GM18498 (cell line): ENCODE results near the gene EML3.
"Not testable (repeated sequence)": the region's sequence is repeated elsewhere in the genome, so short reads cannot be mapped to it uniquely, and the experiment has no call there.

ENCODE experiments used
- ATAC-seq: cut with Tn5 transposase; IDR thresholded peaks from one replicate; pipeline ENCODE4 v1.9.1; 2021; ENCODE audit warnings: mild to moderate bottlenecking, moderate library complexity; ENCODE audit not compliant: unreplicated experiment

Gene EML3

DNA sequence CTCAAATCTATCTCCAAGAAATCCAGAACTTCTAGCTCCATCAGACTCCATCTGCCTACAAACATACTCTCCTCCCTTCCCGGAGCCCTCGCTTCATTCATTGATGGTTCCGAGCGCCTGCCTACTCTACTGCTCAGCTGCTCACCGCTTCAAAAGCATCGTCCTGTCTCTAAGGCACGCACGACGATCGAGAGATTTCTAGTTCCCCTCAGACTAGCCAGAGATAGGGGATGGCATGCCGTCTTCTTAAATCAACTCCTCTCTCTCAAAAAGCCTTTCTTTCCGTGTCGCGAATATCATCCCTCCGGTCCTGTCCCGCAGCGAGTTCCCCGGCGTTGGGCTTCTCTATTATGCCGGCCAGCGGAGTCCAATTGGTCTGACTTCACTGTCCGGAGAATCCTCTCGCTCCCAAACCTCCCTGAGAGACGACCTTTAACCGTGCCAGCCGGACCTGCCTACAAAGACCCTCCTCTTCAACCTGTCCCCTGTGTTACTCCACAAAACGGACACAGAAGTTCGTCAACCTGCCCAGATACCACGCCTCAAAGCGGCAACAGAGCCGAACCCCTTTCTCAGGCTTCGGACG lies 39.5 kb downstream of the EML3 start:
- ATAC-seq = no peak

DNA sequence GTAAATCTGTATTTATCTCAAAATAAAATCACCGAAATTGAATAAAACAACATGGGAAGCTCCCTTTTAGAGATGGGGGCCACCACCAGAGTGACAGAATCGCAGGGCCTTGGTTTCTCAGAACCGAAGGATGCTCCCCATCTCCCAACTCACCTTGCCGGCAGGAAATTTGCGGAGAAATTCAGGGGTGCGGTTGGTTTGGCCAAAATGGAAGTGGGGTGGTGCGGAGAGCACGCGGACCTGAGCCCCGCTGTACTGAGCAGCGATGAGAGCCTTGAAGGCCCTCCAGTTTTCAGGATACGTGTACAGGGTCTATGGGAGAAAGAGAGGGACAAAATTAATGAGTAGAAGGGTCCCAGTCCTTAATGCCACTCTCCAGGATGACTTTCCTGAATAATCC lies 40.1 kb downstream of the EML3 start:
- ATAC-seq = no peak

DNA sequence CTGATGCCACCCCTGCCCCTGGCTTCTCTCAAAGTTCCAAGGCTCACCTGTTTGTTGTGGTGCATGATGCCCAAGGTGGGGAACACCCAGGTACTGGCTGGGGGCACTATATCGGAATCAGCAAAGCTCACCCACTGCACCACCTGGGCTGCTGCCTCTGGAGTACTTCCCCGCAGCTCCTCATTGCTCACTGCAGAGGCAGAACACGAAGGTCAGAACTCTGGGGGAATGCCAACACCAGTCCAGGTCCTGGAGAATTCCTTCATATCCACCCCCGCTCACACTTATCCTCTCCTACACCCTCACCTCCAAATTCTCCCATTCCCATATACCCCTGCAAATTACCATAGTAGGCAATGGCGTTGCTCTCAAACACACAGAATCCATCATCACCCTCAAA lies 41.1 kb downstream of the EML3 start:
- ATAC-seq = not testable (repeated sequence)

DNA sequence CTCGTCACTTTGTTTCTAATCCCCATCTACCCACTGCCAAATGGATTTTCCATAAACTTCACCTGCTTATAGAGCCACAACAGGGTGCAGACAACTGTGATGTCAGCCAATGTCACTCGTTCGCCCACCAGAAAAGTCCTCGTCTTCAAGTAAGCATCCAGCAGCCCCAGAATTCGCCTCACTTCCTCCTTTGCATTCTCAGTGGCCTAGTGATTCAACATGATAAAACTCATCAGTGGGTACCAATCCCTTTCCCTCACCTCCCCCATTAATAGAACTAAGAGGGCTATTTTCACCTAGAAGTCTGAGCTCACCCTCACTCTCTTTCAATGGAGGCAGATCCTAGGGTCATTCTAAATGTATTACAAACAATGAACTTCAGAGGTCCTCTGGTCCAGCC lies 41.7 kb downstream of the EML3 start:
- not testable (repeated sequence) for ATAC-seq

DNA sequence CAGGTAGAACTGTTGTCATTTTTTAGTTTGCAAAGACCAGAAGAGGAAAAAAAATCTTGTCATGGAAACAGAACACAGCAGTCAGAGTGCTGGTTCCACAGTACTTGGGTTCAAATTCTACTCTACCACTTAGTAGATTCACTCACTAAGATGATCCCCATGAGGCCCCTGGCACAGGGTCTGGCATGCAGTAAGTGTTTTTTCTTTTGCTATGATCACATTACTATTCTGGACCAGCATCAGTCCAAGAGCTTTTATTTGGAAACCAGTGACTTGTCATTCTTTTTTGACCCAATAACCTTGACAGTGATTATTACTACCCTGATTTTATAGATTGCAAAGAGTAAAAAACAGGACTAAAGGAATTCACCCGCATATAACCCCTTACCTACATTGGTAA lies 43.0 kb downstream of the EML3 start:
- ATAC-seq = no peak

DNA sequence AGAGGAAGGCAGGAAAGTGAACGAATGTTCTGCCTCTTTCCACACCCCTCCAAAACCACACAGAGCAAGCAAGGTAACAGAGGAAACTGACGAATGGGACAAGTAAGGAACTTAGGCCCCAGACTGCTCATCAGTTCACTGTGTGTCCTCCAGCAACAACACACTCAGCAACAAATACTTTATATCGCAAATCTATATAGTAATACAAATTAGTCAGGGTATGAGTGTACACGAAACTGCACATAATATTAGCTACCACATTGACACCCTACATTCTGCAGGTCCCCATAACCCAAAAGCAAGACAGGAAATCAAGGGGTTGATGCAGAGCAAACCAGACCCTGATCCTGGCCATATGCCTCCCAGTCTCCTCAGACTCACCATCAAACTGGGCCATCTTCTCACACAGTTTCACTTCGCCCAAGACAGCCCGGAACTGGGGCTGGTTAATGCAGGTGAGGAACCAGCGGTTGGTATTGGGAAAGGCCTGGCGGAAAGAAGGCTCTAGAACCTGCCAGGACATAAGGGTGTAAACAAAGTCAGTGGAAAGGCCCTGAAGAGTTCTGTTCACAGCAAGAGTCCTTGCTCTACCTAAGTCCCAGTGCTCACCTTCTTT lies 45.4 kb downstream of the EML3 start:
- no peak for ATAC-seq

DNA sequence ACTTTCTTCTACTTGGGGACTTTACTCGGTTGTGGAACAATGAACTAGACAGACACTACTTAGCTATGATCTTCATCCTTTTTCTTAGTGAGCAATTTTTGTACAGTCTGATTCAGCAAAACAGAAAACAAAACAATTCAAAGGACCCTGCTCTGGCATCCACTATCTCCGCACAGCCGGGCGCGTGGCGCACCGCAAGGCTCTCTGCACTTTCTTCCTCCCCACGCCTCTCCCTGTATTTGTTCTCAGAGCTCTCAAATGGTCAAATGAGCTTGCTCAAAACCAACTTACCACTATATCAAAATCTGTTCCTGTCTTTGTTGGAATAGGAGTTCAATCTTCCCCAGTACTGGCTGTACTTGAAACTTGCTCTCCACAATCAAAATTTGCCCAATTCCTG lies 46.3 kb downstream of the EML3 start:
- no peak for ATAC-seq

DNA sequence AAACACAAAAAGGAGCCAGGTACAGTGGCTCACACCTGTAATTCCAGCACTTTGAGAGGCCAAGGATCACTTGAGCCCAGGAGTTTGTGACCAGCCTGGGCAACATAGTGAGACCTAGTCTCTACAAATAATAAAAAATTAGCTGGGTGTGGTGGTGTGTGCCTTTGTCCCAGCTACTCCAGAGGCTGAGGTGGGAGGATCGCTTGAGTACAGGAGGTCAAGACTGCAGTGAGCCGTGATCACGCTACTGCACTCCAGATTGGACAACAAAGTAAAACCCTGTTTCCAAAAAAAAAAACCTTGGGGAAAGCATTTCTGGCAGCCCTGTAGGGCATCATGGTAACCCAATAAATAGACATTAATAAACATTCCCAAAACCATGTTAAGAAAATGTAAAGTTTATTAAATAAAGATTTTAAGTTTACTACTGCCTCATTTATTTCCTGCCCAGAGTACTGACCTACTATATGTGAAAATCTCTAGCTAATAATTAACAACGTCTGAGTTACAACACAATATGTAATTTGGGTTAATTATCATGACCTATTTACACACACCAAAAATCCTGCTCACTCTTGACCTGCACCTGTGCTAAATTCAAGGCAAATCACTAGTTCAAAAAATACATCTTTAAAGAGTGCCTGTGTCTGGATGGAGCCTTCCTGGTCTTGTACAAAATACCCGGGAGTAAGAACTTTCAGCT lies 47.3 kb downstream of the EML3 start:
- no peak for ATAC-seq

DNA sequence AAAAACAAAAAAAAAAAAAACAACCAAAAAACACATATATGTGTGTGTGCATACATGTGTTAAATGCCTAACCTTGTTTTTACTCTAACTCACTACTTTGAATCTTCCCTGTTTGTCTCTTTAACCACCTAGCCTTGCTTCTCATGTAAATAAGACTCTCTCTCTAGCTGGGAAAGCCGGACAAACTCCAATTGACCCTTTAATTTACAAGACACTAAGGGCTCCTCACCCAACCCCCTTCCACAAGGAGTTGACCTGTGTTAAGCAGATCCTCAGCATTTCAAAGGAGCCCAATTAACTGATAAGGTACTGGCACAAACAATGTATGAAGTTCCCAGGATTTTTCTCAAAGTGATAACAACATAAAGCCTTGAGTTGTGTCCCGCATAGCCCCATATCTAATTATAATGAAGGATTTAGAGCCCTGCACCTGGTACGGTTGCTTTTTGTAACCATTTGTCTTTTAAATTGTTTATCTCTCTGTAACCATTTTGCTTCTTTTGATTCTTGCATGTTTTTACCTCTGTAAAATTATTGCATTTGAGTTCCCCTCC lies 50.8 kb downstream of the EML3 start:
- ATAC-seq = not testable (repeated sequence)

DNA sequence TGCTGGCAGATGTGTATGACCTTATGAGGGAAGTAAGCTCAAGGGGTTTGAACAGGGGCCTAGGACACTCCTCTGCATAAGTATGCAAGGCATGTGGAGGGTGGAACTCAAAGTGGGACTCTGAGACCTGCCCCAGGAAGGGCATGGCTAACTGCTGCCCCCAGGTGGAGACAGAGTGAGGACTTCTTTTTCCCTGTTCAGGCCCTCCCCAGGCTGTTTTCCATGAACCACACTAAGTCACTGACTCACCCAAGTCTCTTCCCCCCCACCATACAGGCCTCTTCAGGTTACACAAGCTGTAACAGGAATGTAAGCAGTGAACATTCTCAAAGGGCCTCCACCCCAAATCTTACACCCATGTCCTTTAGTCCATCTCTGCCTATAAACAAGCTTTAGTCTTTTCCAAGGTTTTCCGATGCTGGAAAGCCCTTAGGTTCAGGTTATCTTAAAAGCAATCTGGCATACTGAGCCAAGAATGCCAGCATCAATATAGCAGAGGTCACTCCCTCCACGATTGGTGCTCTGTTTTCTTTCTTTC lies 51.9 kb downstream of the EML3 start:
- no peak for ATAC-seq

DNA sequence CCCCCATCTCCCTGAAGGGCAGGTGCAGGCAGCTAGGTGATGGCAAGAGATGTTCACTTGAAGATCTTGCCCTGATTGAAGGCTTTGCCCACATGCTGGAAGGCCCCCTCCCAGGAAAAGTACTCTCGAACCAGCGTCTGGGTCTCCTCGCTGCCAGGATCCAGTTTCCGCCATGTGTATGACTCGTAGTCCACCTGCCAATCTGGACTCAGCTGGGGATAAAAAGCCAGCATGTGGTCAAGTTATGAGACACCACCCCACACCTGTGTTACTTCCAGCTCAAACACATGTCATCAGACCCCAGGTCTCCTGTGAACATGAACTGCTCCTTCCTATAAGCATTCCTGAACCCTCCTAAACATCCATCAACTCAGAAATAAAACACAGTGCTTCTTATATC lies 52.9 kb downstream of the EML3 start:
- not testable (repeated sequence) for ATAC-seq

DNA sequence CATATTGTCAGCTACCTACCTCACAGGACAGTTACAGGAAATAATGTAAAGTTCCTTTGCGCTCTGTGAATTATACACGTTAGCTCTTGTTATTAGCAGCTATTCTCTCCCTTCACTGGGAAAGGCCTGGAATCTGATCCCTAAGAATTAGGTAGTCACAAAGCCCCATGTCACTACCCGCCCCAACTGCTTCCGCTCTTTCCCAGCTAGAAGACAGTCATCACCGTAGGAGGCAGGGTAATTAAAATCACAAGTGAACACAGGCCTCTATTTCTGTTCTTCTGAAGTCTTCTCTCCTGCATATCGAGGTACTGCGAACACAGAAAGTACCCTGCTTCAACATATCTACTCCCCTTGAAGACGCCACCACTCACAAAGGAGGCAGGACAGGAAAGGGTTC lies 53.4 kb downstream of the EML3 start:
- no peak for ATAC-seq

DNA sequence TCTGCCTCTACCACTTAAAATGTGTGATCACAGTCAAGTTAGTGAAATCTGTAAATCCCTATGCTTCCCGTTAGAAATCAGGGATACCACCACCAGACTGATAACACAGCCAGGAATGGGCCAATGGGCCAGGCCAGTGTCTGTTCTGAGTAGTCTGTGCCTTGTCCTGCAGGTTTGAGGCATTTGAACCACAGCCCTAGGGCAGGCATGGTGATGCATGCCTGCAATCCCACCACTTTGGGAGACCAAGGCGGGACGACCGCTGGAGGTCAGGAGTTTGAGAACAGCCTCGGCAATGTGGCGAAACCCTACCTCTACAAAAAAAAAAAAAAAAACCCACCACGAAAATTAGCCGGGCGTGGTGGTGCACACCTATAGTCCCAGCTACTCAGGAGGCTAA lies 53.9 kb downstream of the EML3 start:
- ATAC-seq = no peak

DNA sequence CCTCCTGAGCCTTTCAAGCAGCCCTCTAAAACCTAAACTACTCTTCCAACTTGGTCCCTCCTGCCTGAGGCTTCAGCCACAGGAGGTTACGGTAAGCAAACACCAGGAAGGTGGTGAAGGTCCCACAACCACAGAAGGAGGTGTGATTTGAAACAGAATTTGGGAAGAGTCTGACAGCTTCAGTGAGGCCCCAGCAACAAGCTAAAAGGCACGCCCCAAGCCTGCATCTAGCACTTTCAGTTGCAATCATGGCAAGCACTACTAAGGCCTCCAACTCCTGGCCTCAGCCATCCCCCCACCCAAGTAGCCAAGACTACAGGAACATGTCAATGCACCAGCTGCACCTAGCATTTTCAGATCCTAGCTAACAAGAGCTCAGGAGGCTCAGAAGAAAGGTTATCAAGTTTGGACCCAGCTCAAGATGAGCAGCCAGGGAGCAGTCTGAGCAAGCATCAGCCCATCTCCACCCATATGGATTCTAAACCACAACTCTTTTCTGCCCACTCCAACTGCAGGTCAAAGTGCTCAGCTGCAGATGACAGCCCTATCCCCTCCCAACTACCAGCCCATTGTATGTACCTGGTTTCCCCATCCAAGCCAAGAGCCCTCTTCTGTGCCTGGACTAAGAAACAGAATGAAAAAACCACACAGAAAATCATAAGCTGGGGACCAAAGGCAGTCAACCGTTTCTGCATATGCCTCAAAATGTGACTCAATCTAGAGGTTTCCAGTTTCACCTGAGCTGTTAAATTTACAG lies 55.5 kb downstream of the EML3 start:
- ATAC-seq = peak; percentile 28

DNA sequence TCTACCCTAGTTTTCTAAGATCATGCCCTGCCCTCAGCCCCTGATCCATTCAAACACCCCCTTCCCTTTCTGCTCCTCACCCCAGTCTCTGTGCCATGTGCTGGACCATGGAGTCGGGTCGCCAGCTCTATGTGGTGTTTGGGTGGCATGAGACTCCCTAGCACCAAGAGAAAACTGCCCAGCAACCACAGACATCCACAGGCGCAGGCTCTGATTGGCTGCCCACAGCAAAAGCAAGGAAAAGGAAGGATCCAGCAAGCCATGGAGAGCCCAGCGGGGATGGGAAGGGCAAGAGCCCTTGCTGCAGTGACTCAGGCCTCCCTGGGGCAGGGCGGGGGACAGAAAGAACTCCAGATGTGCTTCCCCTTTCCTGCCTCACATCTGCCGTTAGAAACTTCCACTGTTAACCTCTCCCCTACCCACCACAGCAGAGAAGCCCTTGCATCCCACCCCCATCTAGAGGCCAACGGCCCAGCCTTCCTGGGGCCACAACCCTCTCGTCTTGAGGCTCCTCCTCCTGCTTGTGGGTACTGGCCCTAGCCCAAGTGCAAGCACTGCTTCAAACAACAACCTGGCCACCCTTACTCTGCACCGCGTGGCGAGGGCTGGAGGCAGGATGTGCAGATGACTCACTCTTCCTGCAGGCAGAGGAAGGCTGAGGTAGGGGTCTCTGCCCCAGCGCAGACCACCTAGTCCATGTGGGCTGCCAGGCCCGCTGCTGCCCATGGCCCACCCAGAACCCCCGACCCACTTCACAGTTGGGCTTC lies 56.3 kb downstream of the EML3 start:
- peak; percentile 45 for ATAC-seq

DNA sequence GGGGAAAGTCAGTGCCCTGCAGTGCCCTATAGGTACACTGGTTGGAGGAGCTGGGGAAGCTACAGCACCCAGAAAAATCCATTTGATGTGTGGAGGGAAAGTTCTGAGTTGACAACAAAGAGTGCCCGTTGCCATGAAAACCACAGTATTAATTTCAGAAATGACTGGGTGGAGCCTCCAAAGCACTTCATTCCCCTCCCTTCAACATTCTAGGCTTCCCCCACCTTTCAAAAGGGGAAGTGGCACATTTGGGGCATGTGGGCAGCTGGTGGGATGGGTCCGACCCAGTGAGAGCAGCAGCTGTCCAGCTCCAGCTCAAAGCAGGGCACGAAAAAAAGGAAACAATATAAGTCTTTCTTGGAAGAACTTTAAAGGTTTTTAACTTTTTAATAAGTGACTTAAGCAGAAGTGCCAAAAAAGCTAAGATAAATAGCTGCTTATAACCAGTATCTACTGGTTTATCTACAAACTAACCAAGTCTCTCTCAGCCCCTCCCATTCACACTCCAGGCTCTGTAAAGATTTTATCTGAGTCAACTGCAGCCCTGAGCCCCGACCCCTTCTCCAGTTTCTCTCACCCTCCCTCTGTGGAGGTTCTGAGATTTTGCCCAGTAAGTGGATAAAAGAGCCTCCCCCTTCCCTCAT lies 57.0 kb downstream of the EML3 start:
- peak; percentile 35 for ATAC-seq

DNA sequence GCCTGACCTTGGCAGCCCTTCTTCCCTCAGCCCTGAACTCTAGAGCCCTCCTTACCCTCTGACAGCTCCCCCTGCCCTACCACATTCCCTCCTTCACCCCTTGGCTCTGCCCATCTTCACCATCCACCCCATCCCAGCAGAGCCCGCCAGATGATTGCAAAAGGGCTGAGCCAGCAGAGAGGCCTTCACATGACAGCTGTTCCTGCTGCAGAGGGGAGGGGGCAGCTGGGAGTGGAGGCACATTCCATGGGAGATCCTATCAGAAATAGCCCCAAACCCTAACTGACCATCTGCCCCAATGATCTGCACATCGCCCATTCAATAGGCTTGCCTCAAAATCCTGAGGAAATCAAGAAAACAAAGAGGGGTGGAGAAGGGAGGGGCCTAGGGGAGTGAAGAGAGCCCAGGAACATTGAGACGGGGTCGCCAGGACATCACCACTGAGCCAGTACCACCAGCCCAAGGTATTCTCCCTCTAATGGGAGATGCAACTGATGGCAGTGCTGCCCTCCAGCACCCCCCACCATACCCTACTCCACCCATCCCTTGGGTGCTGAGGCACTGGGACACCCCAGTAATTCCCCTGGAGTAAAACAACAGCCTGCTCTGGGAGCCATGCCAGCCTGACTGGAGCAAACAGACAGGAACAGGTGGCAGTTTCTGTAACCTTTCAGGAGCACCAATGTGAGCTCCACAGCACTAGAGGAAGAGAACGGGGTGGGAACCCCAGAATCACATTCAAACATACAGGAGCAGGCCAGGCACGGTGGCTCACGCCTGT lies 58.0 kb downstream of the EML3 start:
- ATAC-seq = no peak

DNA sequence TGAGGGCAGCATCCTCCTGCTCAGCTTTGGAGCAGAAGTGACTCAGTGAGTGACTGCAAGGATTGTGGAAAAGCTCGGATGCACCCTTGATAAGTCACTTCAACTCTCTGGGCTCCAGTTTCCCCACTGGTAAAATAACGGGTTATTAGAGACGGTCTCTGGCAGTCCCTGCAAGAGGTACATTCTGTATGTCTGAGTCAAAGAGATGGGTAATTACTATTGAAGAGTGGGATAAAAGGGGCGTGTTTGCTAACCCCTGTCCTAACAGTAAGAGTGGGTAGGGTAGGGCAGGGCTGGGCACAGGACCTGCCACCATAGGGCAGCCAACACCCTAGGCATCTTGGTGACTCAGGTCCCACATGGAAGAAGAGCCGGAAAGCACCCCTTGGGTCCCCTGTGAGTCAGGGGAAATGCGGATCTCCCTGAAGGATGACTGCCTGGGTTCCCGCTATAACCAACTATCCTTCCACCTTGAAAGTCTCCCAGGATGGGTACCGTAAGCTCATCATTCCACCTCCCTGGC lies 58.7 kb downstream of the EML3 start:
- no peak for ATAC-seq
